Measurements from ENCODE around the gene WRAP53.

WRAP53 gene

DNA sequence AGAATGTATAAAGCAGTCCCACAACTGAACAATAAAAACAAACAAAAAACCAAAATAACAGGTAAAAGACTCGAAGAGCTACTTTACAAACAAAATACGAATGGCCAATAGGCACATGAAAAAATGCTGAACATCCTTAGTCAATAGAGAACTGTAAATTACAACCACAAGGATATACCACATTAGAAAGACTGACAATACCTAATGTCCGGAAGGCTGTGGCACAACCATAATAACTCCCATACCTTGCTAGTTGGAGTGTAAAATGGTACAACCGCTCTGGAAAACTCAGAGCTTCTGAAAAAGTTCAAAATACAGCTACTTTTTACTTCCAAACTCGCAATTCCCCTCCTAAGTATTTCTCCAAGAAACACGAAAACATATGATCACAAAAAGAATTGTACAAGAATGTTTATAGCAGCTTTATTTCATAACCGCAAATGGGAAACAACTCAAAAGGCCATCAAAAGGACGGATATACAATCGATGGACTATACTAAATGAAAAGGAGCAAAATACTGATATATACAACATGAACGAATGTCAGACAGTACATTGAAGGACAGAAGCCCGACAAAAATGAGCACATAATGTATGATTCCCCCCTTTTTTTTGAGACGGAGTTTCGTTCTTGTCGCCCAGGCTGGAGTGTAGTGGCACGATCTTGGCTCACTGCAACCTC lies 3.3 kb upstream of the WRAP53 start:
- peak; percentile 5 for DNase-seq (ENCODE audit: low spot score)

- DNase-seq (ENCODE audit: low spot score) = peak; percentile 90
Observed at GRCh38 chr17:7685533-7686221, 2.6 kb upstream of the WRAP53 start.

GRCh38 chr17:7686222-7687071 lies 1.8 kb upstream of the WRAP53 start:
- peak; percentile 80 for DNase-seq (ENCODE audit: low spot score)

GRCh38 chr17:7687072-7687907 lies 987 bp upstream of the WRAP53 start, which contains the start of gene TP53:
TP53 (minus strand) TSS chr17:7687490; CDS start chr17:7676594, 10,896 bp downstream.
- DNase-seq (ENCODE audit: low spot score) = peak; percentile 90

DNA sequence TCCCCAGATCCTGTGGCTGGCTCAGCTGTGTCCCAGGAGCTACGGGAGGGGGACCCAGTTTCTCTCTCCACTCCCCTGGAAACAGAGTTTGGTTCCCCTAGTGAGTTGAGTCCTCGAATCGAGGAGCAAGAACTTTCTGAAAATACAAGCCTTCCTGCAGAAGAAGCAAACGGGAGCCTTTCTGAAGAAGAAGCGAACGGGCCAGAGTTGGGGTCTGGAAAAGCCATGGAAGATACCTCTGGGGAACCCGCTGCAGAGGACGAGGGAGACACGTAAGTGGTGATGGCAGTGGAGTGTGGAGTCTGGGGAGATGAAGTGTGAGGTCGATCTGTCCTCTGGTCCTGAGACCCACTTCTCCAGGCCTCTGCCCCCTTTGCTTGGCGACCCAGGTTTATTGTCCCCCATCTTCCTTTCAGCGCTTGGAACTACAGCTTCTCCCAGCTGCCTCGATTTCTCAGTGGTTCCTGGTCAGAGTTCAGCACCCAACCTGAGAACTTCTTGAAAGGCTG lies 585 bp downstream of the WRAP53 start:
- no peak for DNase-seq (ENCODE audit: low spot score)

DNA sequence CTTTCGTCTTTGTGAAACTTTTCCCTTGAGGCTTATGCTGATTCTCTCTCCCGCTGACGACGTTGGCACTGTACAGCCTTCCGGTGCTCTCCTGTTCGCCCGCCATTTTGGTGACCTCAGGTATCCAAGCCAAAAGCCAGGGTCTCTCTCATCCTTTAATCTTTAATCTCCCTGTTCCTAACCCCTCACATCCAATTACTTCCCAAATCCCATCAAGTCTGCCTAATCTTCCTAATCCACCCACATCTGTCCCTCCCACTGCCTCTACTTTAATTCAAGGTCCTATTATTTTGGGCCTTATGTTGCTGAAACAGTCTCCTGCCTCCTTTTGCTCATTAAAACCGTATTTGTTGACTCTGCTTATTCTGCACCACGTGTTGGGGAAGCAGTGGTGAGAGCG lies 7.3 kb downstream of the WRAP53 start:
- no peak for DNase-seq (ENCODE audit: low spot score)

- no peak for DNase-seq (ENCODE audit: low spot score)
Observed at GRCh38 chr17:7697828-7698588, 9.7 kb downstream of the WRAP53 start.

- no peak for DNase-seq (ENCODE audit: low spot score)
Observed at GRCh38 chr17:7700510-7700909, 12.2 kb downstream of the WRAP53 start.

DNA sequence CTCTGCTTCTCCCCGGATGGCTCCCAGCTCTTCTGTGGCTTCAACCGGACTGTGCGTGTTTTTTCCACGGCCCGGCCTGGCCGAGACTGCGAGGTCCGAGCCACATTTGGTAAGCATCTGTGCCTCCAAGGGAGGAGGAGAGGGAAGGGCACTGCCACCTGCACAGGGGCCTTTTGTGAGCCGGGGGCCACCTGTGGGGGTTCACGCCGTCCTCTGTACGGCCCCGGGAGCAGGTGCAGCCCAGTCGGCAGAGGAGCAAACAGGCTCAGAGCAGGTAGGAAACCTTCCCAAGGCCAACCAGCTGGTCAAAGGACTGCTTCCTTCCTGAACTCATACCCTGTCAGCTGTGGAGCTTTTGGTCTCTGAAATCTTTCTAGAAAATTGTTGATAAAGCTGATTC lies 13.4 kb downstream of the WRAP53 start:
- no peak for DNase-seq (ENCODE audit: low spot score)

DNA sequence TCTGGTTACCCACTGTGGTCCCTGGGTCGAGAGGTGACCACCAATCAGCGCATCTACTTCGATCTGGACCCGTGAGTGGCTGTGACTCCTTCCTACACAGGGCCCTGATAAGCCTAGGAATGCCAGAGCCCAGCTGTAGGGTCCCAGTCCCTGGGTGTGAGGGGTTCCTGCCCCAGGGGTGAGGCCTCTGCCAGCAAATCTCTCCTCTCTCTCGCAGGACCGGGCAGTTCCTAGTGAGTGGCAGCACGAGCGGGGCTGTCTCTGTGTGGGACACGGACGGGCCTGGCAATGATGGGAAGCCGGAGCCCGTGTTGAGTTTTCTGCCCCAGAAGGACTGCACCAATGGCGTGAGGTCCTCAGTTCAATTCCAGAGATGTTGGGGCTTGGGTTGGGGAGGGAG lies 14.5 kb downstream of the WRAP53 start:
- no peak for DNase-seq (ENCODE audit: low spot score)

- no peak for DNase-seq (ENCODE audit: low spot score)
Observed at GRCh38 chr17:7703584-7704479, 15.6 kb downstream of the WRAP53 start.

- DNase-seq (ENCODE audit: low spot score) = no peak
Observed at GRCh38 chr17:7704601-7705268, 16.5 kb downstream of the WRAP53 start, which contains the start of gene EFNB3. EFNB3 (plus strand) TSS chr17:7705202; CDS start chr17:7705599, 397 bp downstream.

- no peak for DNase-seq (ENCODE audit: low spot score)
Observed at GRCh38 chr17:7705269-7706255, 17.3 kb downstream of the WRAP53 start.

GRCh38 chr17:7706631-7707354 lies 18.5 kb downstream of the WRAP53 start:
- DNase-seq (ENCODE audit: low spot score) = no peak

- no peak for DNase-seq (ENCODE audit: low spot score)
Observed at GRCh38 chr17:7707446-7707845, 19.2 kb downstream of the WRAP53 start.

GRCh38 chr17:7707858-7708750 lies 19.8 kb downstream of the WRAP53 start:
- DNase-seq (ENCODE audit: low spot score) = no peak
